ENCODE measurements around the gene DIAPH2. TPM values are rescaled to one million over a fixed set of nuclear protein-coding genes. Genes with fewer than 3 reads are reported as not detected.

Gene DIAPH2
- total and polyA plus RNA-seq, 9 of the 15 experiments (the other 6 are each of a cell fraction or from before 2014, with no cell fraction given): 0.01 to 0.18 (median 0.07) TPM; not detected in 1

- BruUV-seq (replicated peaks): no TSS peak
- no peak overlapping the region for H3K9ac ChIP-seq (ENCODE audit: insufficient read depth in 1 of 2, low read depth in 2 of 2, low read length in 2 of 2)
- H3K4me2 ChIP-seq (ENCODE audit: insufficient read depth, low read length): no peak overlapping the region
- H3K9me3 ChIP-seq (replicated peaks; ENCODE audit: control insufficient read depth, insufficient read depth, low read depth, low read length): no peaks in the 10 kb centered on the region
- H3K27ac ChIP-seq (ENCODE audit: extremely low read depth, low read depth, low read length): no peak overlapping the region
- ATAC-seq: no peak
- H2AFZ ChIP-seq (ENCODE audit: low read depth, low read length): no peak overlapping the region
- no peaks in the 10 kb centered on the region for H3K9me1 ChIP-seq (ENCODE audit: control insufficient read depth, insufficient read depth, low read length)
- no peak for FAIRE-seq
- H3K36me3 ChIP-seq (ENCODE audit: control insufficient read depth, insufficient read depth, low read length): no peaks in the 10 kb centered on the region
- H3K4me3 ChIP-seq: no peak overlapping the region
- in situ Hi-C loops (cut with MboI): no loop called here
- WGBS (ENCODE audit: insufficient coverage, low coverage, missing lambda C conversion rate): 0% methylated on average over 1 of the region's 1 CpG
- ChIA-PET POLR2A (interaction anchor here (0.6 kb wide), 1 partner anchor 325 kb away, joined by 3 read pairs; no protein-coding TSS in a partner anchor), CTCF (ENCODE audit: low intra/inter-chr PET ratio) (no interaction called here)
- no peak for TF ChIP-seq ZNF561 (CRISPR knock-in tag; conservative IDR thresholded peaks at IDR 0.05)
- no peak for TF ChIP-seq SMAD3 (CRISPR knock-in tag; conservative IDR thresholded peaks at IDR 0.05)
- no peak for TF ChIP-seq TAF15 (IDR thresholded peaks at IDR 0.05; ENCODE audit: low read depth, low read length)
- no peak for TF ChIP-seq ZNF778 (CRISPR knock-in tag; IDR thresholded peaks at IDR 0.05)
- H3K4me1 ChIP-seq (replicated peaks in 1 of 2; ENCODE audit: control insufficient read depth in 2 of 2, insufficient read depth in 2 of 2, low read length in 2 of 2): no peaks in the 10 kb centered on the region
- H4K20me1 ChIP-seq (replicated peaks; ENCODE audit: control insufficient read depth, insufficient read depth, low read length): no peaks in the 10 kb centered on the region
- H3K79me2 ChIP-seq (ENCODE audit: control insufficient read depth, insufficient read depth, low read length): no peaks in the 10 kb centered on the region
- intact Hi-C loops (cut with micrococcal nuclease): no loop called here
- no peaks in the 10 kb centered on the region for H3K27me3 ChIP-seq (ENCODE audit: control insufficient read depth in 2 of 2, insufficient read depth in 2 of 2, low read length in 2 of 2)
- DNase-seq (ENCODE audit: extremely low read depth in 1 of 4, low spot score in 3 of 4): no peak
Measured at GRCh38 chrX:97155816-97156215, 471.2 kb downstream of the DIAPH2 start.

- Histone ChIP-seq H3K9me3 (replicated peaks; ENCODE audit: control insufficient read depth, insufficient read depth, low read depth, low read length) (no peaks in the 10 kb centered on the region), H3K4me3 (no peak overlapping the region), H2AFZ (ENCODE audit: low read depth, low read length) (no peak overlapping the region), H4K20me1 (replicated peaks; ENCODE audit: control insufficient read depth, insufficient read depth, low read length) (no peaks in the 10 kb centered on the region), H3K36me3 (ENCODE audit: control insufficient read depth, insufficient read depth, low read length) (no peaks in the 10 kb centered on the region), H3K9ac (ENCODE audit: insufficient read depth in 1 of 2, low read depth in 2 of 2, low read length in 2 of 2) (no peak overlapping the region), H3K4me1 (replicated peaks in 1 of 2; ENCODE audit: control insufficient read depth in 2 of 2, insufficient read depth in 2 of 2, low read length in 2 of 2) (no peaks in the 10 kb centered on the region), H3K9me1 (ENCODE audit: control insufficient read depth, insufficient read depth, low read length) (no peaks in the 10 kb centered on the region), H3K27me3 (ENCODE audit: control insufficient read depth in 2 of 2, insufficient read depth in 2 of 2, low read length in 2 of 2) (no peaks in the 10 kb centered on the region), H3K27ac (ENCODE audit: extremely low read depth, low read depth, low read length) (no peak overlapping the region), H3K4me2 (ENCODE audit: insufficient read depth, low read length) (no peak overlapping the region), H3K79me2 (ENCODE audit: control insufficient read depth, insufficient read depth, low read length) (no peaks in the 10 kb centered on the region)
- in situ Hi-C loops (cut with MboI) (no loop called here), intact Hi-C loops (cut with micrococcal nuclease) (no loop called here)
- WGBS (ENCODE audit: insufficient coverage, low coverage, missing lambda C conversion rate): 0% methylated on average over 4 of the region's 4 CpGs
- ATAC-seq (no peak), FAIRE-seq (no peak), DNase-seq (ENCODE audit: extremely low read depth in 1 of 4, low spot score in 3 of 4) (no peak)
- CTCF ChIA-PET (ENCODE audit: low intra/inter-chr PET ratio): no interaction called here
- POLR2A ChIA-PET: no interaction called here
- BruUV-seq (replicated peaks): no TSS peak
- TF ChIP-seq TSHZ1 (CRISPR knock-in tag; IDR thresholded peaks at IDR 0.05) (no peak), CREB1 (IDR thresholded peaks at IDR 0.05) (no peak), CREB1 (CRISPR knock-in tag; IDR thresholded peaks at IDR 0.05) (no peak), ZKSCAN1 (IDR thresholded peaks at IDR 0.05; ENCODE audit: low read depth, low read length) (no peak), GATA2 (CRISPR knock-in tag; IDR thresholded peaks at IDR 0.05) (no peak), NCOR1 (IDR thresholded peaks at IDR 0.05) (no peak), IRF9 (tag; IDR thresholded peaks at IDR 0.05) (no peak), ZNF175 (CRISPR knock-in tag; IDR thresholded peaks at IDR 0.05; ENCODE audit: low read depth) (no peak), PURB (CRISPR knock-in tag; IDR thresholded peaks at IDR 0.05; ENCODE audit: low read depth) (no peak), TGIF2 (CRISPR knock-in tag; IDR thresholded peaks at IDR 0.05) (no peak)
Measured at GRCh38 chrX:97158269-97158668, 473.6 kb downstream of the DIAPH2 start.
